IPS-NIHi7 (cell line): ENCODE measurements around the gene PCSK7.
"Not testable (repeated sequence)": the region's sequence is repeated elsewhere in the genome, so short reads cannot be mapped to it uniquely, and the experiment has no call there.

Experiments
- DNase-seq: peaks from one replicate; pipeline ENCODE4 v3.0.0; 2012; ENCODE audit warnings: mixed read lengths; ENCODE audit errors: extremely low spot score

PCSK7 gene

GRCh38 chr11:117183724-117184349 lies 48.0 kb downstream of the PCSK7 start:
- no peak for DNase-seq

DNA sequence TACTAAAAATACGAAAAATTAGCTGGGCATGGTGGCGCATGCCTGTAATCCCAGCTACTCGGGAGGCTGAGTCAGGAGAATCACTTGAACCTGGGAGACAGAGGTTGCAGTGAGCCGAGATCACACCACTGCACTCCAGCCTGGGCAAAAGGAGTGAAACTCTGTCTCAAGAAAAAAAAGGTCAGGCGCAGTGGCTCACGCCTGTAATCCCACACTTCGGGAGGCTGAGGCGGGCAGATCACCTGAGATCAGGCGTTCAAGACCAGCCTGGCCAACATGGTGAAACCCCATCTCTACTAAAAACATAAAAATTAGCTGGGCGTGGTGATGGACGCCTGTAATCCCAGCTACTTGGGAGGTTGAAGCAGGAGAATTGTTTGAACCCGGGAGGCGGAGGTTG lies 48.7 kb downstream of the PCSK7 start:
- not testable (repeated sequence) for DNase-seq

DNA sequence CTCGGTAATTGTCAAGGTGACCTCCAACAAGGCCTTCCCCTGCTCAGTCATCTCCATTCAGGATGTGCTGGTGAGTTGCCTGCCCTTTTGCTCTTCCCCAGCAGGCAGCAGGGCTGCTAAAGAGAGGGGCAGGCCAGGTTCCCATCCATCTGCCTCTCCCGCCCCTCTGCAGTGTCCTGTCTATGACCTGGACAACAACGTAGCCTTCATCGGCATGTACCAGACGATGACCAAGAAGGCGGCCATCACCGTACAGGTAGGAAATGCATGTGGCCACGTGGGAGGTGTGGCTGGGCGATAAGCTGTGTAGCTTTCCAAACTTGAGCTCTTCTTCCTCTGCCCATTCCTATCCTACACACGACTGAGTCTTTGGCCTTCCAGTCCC lies 49.3 kb downstream of the PCSK7 start:
- no peak for DNase-seq

- no peak for DNase-seq
Observed at GRCh38 chr11:117181586-117182550, 50.0 kb downstream of the PCSK7 start.

GRCh38 chr11:117180661-117181585 lies 51.0 kb downstream of the PCSK7 start:
- peak; percentile 85 for DNase-seq

DNA sequence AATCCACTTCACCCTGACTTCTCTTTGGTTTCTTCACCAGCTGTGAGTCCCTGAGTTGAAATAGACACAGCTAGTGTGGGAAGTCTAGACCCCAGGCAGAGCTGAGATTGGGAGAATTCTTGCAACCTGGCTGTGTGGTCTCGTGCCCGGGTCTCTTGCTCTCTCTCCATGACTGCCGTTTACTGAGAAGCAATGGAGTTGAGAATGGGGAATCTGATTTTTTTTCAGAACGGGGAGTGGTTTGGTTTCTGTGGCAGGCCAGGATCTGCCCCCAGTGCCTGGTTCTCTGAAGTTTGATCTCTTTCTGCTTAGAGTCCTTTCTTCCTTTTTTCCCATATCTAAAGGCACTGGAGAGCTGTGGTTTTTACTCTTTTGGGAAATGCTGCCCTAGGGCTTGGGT lies 51.9 kb downstream of the PCSK7 start:
- no peak for DNase-seq

DNA sequence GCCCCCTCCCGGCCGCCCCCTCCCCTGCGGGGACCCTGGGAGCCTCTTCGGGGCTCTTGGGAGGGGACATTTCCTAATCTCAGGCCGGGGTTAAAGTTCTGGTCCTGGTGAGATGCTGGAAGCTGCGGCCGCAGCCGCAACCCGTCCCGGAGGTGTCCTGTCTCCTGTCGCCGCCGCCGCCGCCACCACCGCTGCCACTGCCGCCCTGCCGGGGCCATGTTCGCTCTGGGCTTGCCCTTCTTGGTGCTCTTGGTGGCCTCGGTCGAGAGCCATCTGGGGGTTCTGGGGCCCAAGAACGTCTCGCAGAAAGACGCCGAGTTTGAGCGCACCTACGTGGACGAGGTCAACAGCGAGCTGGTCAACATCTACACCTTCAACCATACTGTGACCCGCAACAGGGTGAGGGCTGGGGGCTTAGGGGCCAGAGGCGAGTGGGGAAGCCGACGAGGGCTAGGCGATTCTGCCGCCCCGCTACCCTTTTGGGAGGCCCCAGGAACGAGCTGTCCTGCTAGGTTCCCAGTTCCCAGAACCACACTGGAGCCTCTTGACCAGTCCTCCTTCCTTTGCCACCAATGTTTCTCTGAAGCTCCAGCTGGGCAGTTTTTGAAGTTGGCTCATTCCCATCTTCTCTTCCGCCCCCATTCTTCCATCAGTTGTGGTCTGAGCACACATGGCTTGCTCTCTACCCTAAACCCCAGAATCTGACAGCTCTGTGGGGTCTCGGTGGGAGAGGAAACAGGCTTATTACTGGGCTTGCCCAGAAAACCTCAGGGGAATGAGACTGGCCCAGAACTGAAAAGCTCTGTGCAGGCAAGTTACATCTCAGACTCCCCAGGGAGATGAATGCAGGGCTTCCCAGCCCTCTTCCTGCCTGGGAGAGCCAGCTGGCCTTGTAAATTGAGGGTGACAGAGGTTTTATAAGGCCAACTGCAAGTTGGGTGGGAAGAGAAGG lies 52.5 kb downstream of the PCSK7 start:
- DNase-seq, result no peak

- peak; percentile 93 for DNase-seq
Observed at GRCh38 chr11:117178210-117179034, 53.5 kb downstream of the PCSK7 start, which contains the start of gene SIDT2. SIDT2 (plus strand) TSS chr11:117178743; CDS start chr11:117179264, 521 bp downstream.

GRCh38 chr11:117177534-117178209 lies 54.2 kb downstream of the PCSK7 start:
- no peak for DNase-seq

DNA sequence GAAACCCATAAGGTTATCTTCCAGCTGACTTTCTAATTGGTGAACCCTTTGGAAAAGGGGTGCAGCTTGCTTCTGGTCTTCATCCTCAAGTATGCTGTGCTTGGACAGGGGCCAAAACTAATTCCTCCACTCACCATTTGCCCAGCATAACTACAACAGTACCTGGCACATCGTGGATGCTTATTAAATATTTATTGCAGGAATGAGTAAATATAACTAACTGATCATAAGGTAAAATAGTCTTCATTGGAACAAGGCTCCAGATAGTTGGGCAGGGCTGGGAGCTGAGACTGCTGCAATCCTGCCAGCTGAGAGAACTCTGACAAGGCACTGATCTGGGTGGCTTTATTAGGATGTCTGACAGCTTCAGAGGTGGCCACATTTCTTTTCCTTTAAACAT lies 55.7 kb downstream of the PCSK7 start:
- DNase-seq, result no peak

DNA sequence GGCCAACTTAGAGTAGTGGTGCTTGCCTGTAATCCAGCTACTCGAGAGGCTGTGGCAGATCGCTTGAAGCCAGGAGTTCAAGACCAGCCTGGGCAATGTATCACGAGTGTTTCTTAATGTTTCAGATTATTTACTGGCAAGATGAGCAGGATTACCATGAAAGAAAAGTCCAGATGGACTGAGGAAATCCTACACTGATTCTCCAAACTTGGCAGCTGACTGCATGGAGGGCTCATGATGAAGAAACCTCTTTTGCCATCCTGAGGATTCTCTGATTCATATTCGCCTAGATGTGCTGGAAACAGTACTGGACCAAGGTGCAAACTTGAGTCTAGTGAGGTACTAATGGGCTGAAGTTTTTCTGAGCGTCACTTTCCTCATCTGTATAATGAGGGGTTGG lies 56.1 kb downstream of the PCSK7 start:
- no peak for DNase-seq

DNA sequence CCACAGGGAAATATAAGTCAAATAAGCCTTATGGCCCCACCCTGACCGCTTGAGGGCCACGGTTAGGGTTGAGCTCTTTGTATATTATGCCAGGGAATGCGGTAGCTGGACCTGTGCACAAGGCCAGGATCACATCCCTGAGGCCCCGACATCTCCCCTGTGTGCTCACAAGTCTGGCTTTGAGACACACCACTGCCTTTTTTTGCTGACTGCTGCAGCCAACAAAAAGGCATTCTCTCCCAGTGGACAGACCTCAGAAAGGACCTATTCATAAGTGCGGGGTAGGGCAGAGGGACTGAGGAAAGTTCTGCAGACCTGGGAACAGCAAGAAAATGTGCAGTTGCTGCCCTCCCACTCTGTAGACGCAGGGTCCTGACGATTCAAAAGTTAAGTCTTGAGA lies 56.8 kb downstream of the PCSK7 start:
- no peak for DNase-seq

DNA sequence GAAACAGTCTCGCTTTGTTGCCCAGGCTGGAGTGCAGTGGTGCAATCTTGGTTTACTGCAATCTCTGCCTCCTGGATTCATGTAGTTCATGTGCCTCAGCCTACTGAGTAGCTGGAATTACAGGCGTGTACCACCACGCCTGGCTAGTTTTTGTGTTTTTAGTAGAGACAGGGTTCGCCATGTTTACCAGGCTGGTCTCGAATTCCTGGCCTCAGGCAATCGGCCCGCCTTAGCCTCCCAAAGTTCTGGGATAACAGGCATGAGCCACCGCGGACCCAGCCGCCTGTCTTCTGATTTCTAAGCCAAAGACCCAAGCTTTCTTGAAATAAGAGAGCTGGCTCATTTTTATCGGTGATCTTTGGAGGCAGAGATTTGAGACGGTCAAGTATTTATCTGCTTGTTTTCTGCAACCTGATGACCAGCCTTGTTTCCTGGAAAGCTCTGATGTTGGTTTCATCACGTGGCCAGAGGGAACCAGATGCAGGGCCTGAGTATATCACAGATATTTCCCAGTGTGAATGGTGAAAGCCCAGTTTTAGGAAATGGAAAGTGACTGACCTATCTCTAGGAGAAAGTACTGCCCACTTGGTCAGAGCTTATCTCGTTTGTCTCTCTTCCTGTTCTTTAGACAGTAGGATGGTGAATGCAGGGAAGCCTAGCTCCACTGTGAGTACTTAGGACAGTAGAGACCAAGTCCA lies 59.0 kb downstream of the PCSK7 start:
- DNase-seq, result no peak

DNA sequence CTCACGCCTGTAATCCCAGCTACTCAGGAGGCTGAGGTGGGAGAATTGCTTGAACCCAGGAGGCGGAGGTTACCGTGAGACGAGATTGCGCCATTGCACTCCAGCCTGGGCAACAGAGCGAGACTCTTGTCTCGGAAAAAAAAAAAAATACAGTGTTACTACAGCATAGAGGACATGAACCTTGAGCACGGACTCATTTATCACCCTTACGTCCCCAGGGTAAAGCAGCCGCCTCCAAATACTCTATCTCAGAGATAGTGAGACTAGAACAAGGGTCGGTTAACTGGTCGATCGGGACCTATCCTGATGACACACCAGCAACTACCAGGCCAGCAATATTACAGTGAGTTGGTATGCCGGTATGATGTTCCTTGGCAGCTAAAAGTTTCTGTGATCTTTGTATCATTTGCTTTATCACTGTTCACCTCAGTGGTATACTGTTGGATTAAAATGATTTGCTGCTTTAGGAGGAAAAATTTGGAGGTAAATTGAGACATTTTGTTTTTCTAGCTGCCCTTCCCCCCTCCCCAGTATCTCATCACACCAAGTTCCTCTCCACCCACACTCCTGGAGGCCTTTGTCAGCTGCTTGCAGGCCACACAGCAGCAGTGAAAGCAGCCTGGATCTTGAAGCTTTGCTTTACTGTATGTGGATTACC lies 60.3 kb downstream of the PCSK7 start:
- peak; percentile 36 for DNase-seq

GRCh38 chr11:117171007-117171403 lies 60.9 kb downstream of the PCSK7 start:
- no peak for DNase-seq

GRCh38 chr11:117170210-117170609 lies 61.7 kb downstream of the PCSK7 start:
- no peak for DNase-seq

DNA sequence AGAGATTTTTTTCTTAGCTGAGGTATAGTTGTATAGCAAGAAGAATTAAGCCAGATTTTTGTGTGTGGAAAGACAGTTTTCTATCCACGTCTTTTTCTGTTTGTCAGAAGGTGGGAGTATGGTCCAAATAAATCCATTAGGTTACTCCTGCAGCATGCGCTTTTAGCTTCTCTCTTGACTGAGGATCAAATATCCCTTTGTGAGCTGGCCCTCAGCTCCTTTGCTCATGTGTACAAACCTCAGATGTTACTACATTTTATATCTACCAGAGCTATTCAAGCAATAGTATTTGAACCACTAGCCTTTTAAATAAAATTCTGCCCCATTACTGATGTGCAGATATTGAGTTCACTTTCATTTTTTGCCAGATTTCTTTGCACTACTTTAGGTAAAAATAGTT lies 62.1 kb downstream of the PCSK7 start:
- DNase-seq, result no peak

GRCh38 chr11:117166491-117166890 lies 65.4 kb downstream of the PCSK7 start:
- no peak for DNase-seq
